ENCODE results near the gene C2CD2.

DNA sequence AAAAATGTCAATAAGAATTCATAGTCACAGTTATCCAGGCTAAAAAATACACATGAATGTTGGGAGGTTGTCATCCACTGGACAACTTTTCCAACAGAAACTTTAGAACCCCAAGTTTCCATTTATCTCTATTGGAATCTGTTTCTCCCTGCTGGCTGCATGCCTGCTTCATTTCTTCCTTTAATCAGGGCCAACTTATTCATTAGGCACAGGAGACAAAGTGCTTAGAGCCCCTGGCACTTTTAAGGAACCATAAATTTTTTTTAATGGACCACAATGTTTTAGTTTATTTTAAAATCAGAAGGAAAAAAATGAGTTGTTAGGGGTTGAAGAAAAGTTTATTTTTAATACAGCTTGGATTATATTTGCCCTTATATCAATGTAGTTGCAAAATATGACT, 26.7 kb upstream of the C2CD2 start:
- TF ChIP-seq POLR2A (IDR thresholded peaks at IDR 0.05), result no peak
- TF ChIP-seq, protein P1, sequence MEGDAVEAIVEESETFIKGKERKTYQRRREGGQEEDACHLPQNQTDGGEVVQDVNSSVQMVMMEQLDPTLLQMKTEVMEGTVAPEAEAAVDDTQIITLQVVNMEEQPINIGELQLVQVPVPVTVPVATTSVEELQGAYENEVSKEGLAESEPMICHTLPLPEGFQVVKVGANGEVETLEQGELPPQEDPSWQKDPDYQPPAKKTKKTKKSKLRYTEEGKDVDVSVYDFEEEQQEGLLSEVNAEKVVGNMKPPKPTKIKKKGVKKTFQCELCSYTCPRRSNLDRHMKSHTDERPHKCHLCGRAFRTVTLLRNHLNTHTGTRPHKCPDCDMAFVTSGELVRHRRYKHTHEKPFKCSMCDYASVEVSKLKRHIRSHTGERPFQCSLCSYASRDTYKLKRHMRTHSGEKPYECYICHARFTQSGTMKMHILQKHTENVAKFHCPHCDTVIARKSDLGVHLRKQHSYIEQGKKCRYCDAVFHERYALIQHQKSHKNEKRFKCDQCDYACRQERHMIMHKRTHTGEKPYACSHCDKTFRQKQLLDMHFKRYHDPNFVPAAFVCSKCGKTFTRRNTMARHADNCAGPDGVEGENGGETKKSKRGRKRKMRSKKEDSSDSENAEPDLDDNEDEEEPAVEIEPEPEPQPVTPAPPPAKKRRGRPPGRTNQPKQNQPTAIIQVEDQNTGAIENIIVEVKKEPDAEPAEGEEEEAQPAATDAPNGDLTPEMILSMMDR (IDR thresholded peaks at IDR 0.05), result no peak
